H9 (cell line): Measurements from ENCODE around the gene MOXD1. TPM values are rescaled to one million over a fixed set of nuclear protein-coding genes. Genes with fewer than 3 reads are reported as not detected.
"Not testable (repeated sequence)": the region's sequence is repeated elsewhere in the genome, so short reads cannot be mapped to it uniquely, and the experiment has no call there.

Experiments used
- DNase-seq: peaks from one replicate; pipeline ENCODE4 v3.0.0-alpha.2; 2017
- H2AFZ ChIP-seq: one replicate; pipeline ENCODE4 v1.6.1; 2013; ENCODE audit warnings: mild to moderate bottlenecking, low read length, control low read depth, moderate library complexity
- H2AK5ac ChIP-seq: 2 replicates; pipeline ENCODE4 v1.6.1; 2013; ENCODE audit warnings: low read length, control low read depth, mixed read lengths; ENCODE audit not compliant: insufficient read length
- H2BK120ac ChIP-seq: one replicate; pipeline ENCODE4 v1.6.1; 2013; ENCODE audit warnings: low read depth, mild to moderate bottlenecking, low read length, control low read depth, inconsistent platforms; ENCODE audit not compliant: poor library complexity, severe bottlenecking
- H2BK12ac ChIP-seq: 2 replicates; pipeline ENCODE4 v1.6.1; 2013; ENCODE audit warnings: low read length, control low read depth, mixed read lengths, low read depth; ENCODE audit not compliant: insufficient read length
- H2BK15ac ChIP-seq: 2 replicates; pipeline ENCODE4 v1.6.1; 2013; ENCODE audit warnings: low read depth, low read length, control low read depth
- H2BK20ac ChIP-seq: one replicate; pipeline ENCODE4 v1.6.1; 2013; ENCODE audit warnings: low read depth, mild to moderate bottlenecking, low read length, control low read depth, inconsistent platforms; ENCODE audit not compliant: poor library complexity, severe bottlenecking
- H2BK5ac ChIP-seq: 2 replicates; pipeline ENCODE4 v1.6.1; 2013; ENCODE audit warnings: low read length, control low read depth, mixed read lengths; ENCODE audit not compliant: insufficient read length
- H3K14ac ChIP-seq: 2 replicates; pipeline ENCODE4 v1.6.1; 2013; ENCODE audit warnings: low read length, control low read depth; ENCODE audit not compliant: insufficient read depth
- H3K18ac ChIP-seq: 2 replicates; pipeline ENCODE4 v1.6.1; 2013; ENCODE audit warnings: low read depth, mild to moderate bottlenecking, mixed read lengths, low read length, control low read depth; ENCODE audit not compliant: insufficient read length
- H3K23ac ChIP-seq: 2 replicates; pipeline ENCODE4 v1.6.1; 2013; ENCODE audit warnings: low read length, control low read depth, mixed read lengths, low read depth; ENCODE audit not compliant: insufficient read length
- H3K23me2 ChIP-seq: 2 replicates; pipeline ENCODE4 v1.6.1; 2013; ENCODE audit warnings: low read depth, mild to moderate bottlenecking, mixed read lengths, low read length, control low read depth; ENCODE audit not compliant: insufficient read length, poor library complexity, severe bottlenecking
- H3K27ac ChIP-seq: 2 replicates; pipeline ENCODE4 v1.5.1; 2013; ENCODE audit warnings: low read length, control low read depth, mixed read lengths, low read depth; ENCODE audit not compliant: insufficient read length
- H3K27me3 ChIP-seq: 2 replicates; pipeline ENCODE4 v1.6.1; 2013; ENCODE audit warnings: low read length, control low read depth, inconsistent platforms; ENCODE audit not compliant: insufficient read depth
- H3K4ac ChIP-seq: 2 replicates; pipeline ENCODE4 v1.6.1; 2013; ENCODE audit warnings: low read depth, mild to moderate bottlenecking, control low read depth, inconsistent platforms, low read length, moderate library complexity
- H3K4me1 ChIP-seq: 2 replicates; pipeline ENCODE4 v1.6.1; 2013; ENCODE audit warnings: low read length, control low read depth, inconsistent platforms; ENCODE audit not compliant: insufficient read depth
- H3K4me2 ChIP-seq: 2 replicates; pipeline ENCODE4 v1.6.1; 2013; ENCODE audit warnings: low read length, control low read depth, mixed read lengths; ENCODE audit not compliant: insufficient read length, insufficient read depth
- H3K56ac ChIP-seq: 2 replicates; pipeline ENCODE4 v1.6.1; 2013; ENCODE audit warnings: low read depth, mild to moderate bottlenecking, mixed read lengths, low read length, control low read depth; ENCODE audit not compliant: insufficient read length
- H3K79me1 ChIP-seq: 2 replicates; pipeline ENCODE4 v1.6.1; 2013; ENCODE audit warnings: low read depth, mild to moderate bottlenecking, moderate library complexity, low read length, control low read depth, inconsistent platforms; ENCODE audit not compliant: insufficient read depth, poor library complexity, severe bottlenecking
- H3K79me2 ChIP-seq: 2 replicates; pipeline ENCODE4 v1.6.1; 2013; ENCODE audit warnings: low read length, control low read depth, inconsistent platforms; ENCODE audit not compliant: insufficient read depth
- H3K9ac ChIP-seq: 2 replicates; pipeline ENCODE4 v1.6.1; 2013; ENCODE audit warnings: low read length, control low read depth, mixed read lengths; ENCODE audit not compliant: insufficient read length; ENCODE audit errors: extremely low read depth
- H3K9me3 ChIP-seq: one replicate; pipeline ENCODE4 v1.6.1; 2013; ENCODE audit warnings: low read depth, low read length, inconsistent platforms; ENCODE audit not compliant: control insufficient read depth
- H3T11ph ChIP-seq: one replicate; pipeline ENCODE4 v1.6.1; 2013; ENCODE audit warnings: mild to moderate bottlenecking, low read length, control low read depth, inconsistent platforms
- H4K20me1 ChIP-seq: one replicate; pipeline ENCODE4 v1.6.1; 2013; ENCODE audit not compliant: control insufficient read depth, insufficient read length, insufficient read depth
- H4K5ac ChIP-seq: 2 replicates; pipeline ENCODE4 v1.6.1; 2013; ENCODE audit warnings: low read depth, mild to moderate bottlenecking, mixed read lengths, low read length, control low read depth; ENCODE audit not compliant: insufficient read length
- H4K8ac ChIP-seq: replicated peaks from 2 replicates; pipeline ENCODE4 v1.6.1; 2013; ENCODE audit warnings: low read length, control low read depth, mixed read lengths, low read depth; ENCODE audit not compliant: insufficient read length
- H4K91ac ChIP-seq: 2 replicates; pipeline ENCODE4 v1.6.1; 2013; ENCODE audit warnings: low read depth, mild to moderate bottlenecking, moderate library complexity, mixed read lengths, low read length, control low read depth; ENCODE audit not compliant: insufficient read length
- H3K27ac Mint-ChIP-seq, 3 experiments: 2 replicates in 2 of 3; 3 replicates in 1 of 3; pipeline ENCODE4 v1.8.0; 2020 to 2021; ENCODE audit warnings: mixed read lengths in 3 of 3, mild to moderate bottlenecking in 1 of 3, moderate library complexity in 1 of 3
- H3K27me3 Mint-ChIP-seq: 2 replicates; pipeline ENCODE4 v1.8.0; 2021; ENCODE audit warnings: low read depth, mild to moderate bottlenecking, moderate library complexity, mixed read lengths
- H3K36me3 Mint-ChIP-seq, 3 experiments: 2 replicates in 2 of 3; 3 replicates in 1 of 3; pipeline ENCODE4 v1.8.0; 2020 to 2021; ENCODE audit warnings: low read depth in 3 of 3, mixed read lengths in 3 of 3; ENCODE audit not compliant: insufficient read depth in 1 of 3
- H3K4me1 Mint-ChIP-seq, 2 experiments: 2 replicates each; pipeline ENCODE4 v1.8.0; 2020; ENCODE audit warnings: mixed read lengths in 2 of 2
- H3K4me3 Mint-ChIP-seq, 2 experiments: 2 replicates in 1 of 2; 3 replicates in 1 of 2; pipeline ENCODE4 v1.8.0; 2020 to 2021; ENCODE audit warnings: mild to moderate bottlenecking in 2 of 2, mixed read lengths in 2 of 2, moderate library complexity in 1 of 2
- H3K9me3 Mint-ChIP-seq, 2 experiments: 2 replicates in 1 of 2; 3 replicates in 1 of 2; pipeline ENCODE4 v1.8.0; 2020; ENCODE audit warnings: mild to moderate bottlenecking in 2 of 2, mixed read lengths in 2 of 2, moderate library complexity in 1 of 2
- WGBS: extraction: QIAGEN DNeasy Blood & Tissue Kit; methylation state at CpG from one replicate; pipeline ENCODE4 v1.1.7; 2013; ENCODE audit warnings: missing lambda C conversion rate, low lambda C conversion rate, mixed read lengths; ENCODE audit not compliant: insufficient read length; ENCODE audit errors: extremely low coverage; 5-methylcytosine and 5-hydroxymethylcytosine counted together
- total RNA-seq: library from RNA; stranded (reverse); gene quantifications from 2 replicates; pipeline ENCODE4 v1.2.1, GENCODE V29; 2021
- TF ChIP-seq, protein P1 (sequence below): fragments of 200-600 bp; sonication (generic); conservative IDR thresholded peaks from 3 replicates; pipeline ENCODE4 v1.8.0; 2021; ENCODE audit warnings: antibody characterized with exemption, mild to moderate bottlenecking

Gene MOXD1
- total RNA-seq, 1 experiment from 2014 or later = 2.3 TPM

DNA sequence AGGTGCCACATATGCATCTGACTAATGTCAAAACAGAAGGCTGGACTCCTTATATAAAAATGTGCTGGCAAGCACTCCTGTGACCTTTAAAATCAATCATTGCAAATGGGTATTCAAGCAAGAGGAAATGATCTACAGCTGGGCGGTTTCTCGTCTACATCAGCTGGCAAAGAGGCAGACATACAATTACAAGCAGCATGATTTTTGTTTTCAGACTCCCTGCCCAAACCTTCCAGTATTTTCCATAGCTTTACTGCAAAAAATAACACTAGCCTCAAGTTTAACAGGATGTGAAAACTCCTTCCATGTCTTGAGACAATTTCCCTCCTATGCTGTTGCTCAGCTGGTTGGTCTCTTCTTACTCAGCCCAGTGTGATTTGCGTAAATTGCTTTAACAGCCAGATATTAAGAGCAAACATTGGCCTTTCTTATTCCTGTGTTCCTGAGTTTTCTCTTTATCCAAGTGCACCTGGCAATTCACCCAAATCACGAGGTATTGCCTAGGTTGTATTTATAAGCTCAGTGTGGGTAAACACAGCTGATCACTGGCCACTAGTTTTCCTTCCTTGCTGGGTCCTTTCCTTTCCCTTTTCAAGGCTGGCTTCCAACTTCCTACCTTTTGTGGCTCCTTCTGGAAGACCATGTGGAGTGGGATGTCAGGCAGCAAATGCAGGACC, 130.4 kb downstream of the MOXD1 start:
- no peaks in the 10 kb centered on the region for H4K20me1 ChIP-seq
- WGBS = no CpG with 5 or more reads among the region's 4 CpGs
- H3K4ac ChIP-seq = no peak overlapping the region
- H3K36me3 Mint-ChIP-seq = no peaks in the 10 kb centered on the region
- no peak overlapping the region for H2BK15ac ChIP-seq
- no peak overlapping the region for H2BK5ac ChIP-seq
- no peak overlapping the region for H3K23ac ChIP-seq
- no peak overlapping the region for H2BK120ac ChIP-seq
- no peaks in the 10 kb centered on the region for H3K27me3 ChIP-seq
- peaks cover 3% of the 10 kb centered on the region; the same call in 1 of the 2 replicates for H3K27me3 Mint-ChIP-seq
- no peak overlapping the region for H2BK12ac ChIP-seq
- H3K27ac ChIP-seq = no peak overlapping the region
- H3K27ac Mint-ChIP-seq = peak overlapping the region in 1 of 3 experiments; percentile 12; a peak in 2 of 7 replicates
- no peaks in the 10 kb centered on the region for H3K9me3 ChIP-seq
- no peak overlapping the region for H2BK20ac ChIP-seq
- TF ChIP-seq, protein P1, sequence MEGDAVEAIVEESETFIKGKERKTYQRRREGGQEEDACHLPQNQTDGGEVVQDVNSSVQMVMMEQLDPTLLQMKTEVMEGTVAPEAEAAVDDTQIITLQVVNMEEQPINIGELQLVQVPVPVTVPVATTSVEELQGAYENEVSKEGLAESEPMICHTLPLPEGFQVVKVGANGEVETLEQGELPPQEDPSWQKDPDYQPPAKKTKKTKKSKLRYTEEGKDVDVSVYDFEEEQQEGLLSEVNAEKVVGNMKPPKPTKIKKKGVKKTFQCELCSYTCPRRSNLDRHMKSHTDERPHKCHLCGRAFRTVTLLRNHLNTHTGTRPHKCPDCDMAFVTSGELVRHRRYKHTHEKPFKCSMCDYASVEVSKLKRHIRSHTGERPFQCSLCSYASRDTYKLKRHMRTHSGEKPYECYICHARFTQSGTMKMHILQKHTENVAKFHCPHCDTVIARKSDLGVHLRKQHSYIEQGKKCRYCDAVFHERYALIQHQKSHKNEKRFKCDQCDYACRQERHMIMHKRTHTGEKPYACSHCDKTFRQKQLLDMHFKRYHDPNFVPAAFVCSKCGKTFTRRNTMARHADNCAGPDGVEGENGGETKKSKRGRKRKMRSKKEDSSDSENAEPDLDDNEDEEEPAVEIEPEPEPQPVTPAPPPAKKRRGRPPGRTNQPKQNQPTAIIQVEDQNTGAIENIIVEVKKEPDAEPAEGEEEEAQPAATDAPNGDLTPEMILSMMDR = no peak
- H3K4me2 ChIP-seq = no peak overlapping the region
- no peak overlapping the region for H2AFZ ChIP-seq
- H3K56ac ChIP-seq = no peak overlapping the region
- no peak overlapping the region for H3K18ac ChIP-seq
- no peaks in the 10 kb centered on the region for H3K9me3 Mint-ChIP-seq
- H4K8ac ChIP-seq = no peak overlapping the region
- H4K5ac ChIP-seq = no peak overlapping the region
- no peak overlapping the region for H3T11ph ChIP-seq
- no peaks in the 10 kb centered on the region for H3K4me1 ChIP-seq
- H3K79me1 ChIP-seq = no peaks in the 10 kb centered on the region
- no peak overlapping the region for H3K14ac ChIP-seq
- no peak overlapping the region for H3K4me3 Mint-ChIP-seq
- no peak overlapping the region for H3K9ac ChIP-seq
- no peaks in the 10 kb centered on the region for H3K23me2 ChIP-seq
- no peak for DNase-seq
- no peak overlapping the region for H2AK5ac ChIP-seq
- no peak overlapping the region for H4K91ac ChIP-seq
- H3K4me1 Mint-ChIP-seq = peaks cover 0 to 9% of the 10 kb centered on the region in 2 experiments; a peak in 2 of 4 replicates
- H3K79me2 ChIP-seq = no peaks in the 10 kb centered on the region

DNA sequence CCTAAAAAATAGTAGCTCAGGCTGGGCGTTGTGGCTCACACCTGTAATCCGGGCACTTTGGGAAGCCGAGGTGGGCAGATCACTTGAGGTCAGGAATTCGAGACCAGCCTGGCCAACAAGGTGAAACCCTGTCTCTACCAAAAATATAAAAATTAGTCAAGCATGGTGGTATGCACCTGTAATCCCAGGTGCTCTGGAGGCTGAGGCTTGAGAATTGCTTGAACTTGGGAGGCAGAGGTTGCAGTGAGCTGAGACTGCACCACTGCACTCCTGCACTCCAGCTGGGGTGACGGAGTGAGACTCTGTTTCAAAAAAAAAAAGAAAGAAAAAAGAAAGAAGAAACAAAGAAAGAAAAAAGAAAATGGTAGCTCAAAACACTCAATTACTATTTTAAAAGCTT, 132.6 kb downstream of the MOXD1 start:
- not testable (repeated sequence) for H3K4me3 Mint-ChIP-seq

More for the DNA sequence above, 132.6 kb downstream of the MOXD1 start:
- H2AFZ ChIP-seq, H2AK5ac ChIP-seq, H3K4me1 ChIP-seq, H3K4me1 Mint-ChIP-seq, H3K14ac ChIP-seq, DNase-seq, H2BK20ac ChIP-seq, H3K4ac ChIP-seq, H2BK12ac ChIP-seq, H2BK5ac ChIP-seq, H3K56ac ChIP-seq, H3K79me1 ChIP-seq, H3K9ac ChIP-seq, H3K27ac Mint-ChIP-seq, H3K27me3 Mint-ChIP-seq, H2BK120ac ChIP-seq, H3K23ac ChIP-seq, H3K23me2 ChIP-seq, H2BK15ac ChIP-seq, H3T11ph ChIP-seq, H3K4me2 ChIP-seq, H4K20me1 ChIP-seq, H3K27me3 ChIP-seq, H3K9me3 ChIP-seq, H3K27ac ChIP-seq, H3K36me3 Mint-ChIP-seq, H4K5ac ChIP-seq, H3K18ac ChIP-seq, H4K8ac ChIP-seq, H3K79me2 ChIP-seq, H3K9me3 Mint-ChIP-seq, H4K91ac ChIP-seq: not testable (repeated sequence)
- no CpG with 5 or more reads among the region's 5 CpGs for WGBS
